ENCODE measurements around the gene BFSP2.
"Not testable (repeated sequence)": the region's sequence is repeated elsewhere in the genome, so short reads cannot be mapped to it uniquely, and the experiment has no call there.

BFSP2 gene

DNA sequence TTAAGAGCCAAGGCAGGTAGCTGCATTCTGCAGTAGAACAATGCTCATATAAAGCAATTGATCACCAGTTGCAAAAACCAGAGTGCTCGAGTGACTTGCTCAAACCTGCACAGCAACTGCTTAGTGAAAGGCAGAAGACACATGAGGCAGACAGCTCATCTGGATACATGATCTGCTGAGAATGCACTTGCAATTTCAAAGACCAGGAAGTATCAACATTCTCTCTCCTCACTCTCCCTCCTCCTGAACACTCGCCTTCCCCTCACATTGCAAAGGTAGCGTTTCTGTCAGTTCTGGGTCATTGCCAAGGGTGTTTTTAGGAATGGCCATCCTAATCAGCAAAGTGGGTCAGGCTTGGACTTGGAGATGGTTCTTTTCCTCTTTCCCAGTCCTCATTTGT lies 61.0 kb downstream of the BFSP2 start:
- no peak for DNase-seq

DNA sequence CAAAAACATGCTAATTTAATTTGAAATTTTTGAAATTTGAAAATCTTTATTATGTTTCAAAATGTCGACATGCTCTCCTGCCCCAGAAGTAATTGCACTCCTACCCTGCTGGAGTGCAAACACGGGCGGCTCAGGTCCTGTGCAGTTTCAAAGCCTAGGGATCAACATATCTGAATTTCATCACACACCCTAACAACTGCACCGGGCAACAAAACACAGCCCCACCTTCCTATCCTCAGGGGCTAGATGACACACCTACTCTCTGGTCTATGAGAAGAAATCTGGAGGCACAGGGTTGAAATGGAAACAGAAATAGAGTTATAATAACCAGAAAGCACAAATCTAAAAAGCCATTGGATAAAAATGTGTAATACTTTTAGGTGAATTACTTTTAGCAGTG lies 61.4 kb downstream of the BFSP2 start:
- no peak for DNase-seq

DNA sequence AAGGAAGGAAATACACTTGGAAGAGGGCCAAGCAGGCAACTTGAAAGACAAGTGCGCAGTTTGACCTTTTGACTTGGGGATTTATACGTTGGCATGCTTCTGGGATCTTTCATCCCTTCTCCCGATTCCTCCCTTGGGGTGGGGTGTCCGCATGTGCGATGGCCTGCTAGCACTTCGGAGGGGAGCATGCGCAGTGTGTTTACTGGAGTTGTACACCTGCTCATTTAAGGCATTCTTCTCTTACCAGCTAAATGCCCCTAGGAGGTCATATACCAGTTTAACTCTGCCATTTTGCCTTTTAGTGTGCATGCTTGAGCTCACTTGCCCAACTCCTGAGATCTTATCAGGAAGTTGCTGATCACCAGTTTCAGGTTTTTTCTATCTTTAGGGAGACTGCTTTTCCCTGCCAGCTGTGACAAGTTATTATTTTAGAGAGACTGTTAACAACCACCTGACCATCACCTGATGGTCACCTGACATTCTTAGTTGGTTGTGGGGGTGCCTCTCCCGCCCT lies 63.5 kb downstream of the BFSP2 start:
- no peak for DNase-seq

DNA sequence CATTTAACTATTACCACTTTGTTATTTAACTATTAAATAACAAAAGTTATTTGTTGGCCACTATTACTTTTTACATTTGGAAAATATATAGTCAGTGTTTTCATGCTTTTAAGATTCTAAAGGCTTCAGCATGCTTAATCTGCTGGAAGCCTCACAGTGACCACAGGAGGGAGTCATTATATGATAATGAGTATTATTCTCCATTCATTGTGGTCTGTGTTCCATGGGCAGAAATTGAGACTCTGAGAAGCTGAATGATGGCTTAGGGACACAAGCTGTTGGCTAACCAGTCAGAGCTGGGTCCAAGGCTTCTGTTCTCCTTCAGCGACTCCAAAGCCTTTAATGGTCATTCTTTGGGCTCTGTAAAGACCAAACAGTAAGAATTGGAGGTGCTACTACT lies 64.7 kb downstream of the BFSP2 start:
- DNase-seq, result no peak

DNA sequence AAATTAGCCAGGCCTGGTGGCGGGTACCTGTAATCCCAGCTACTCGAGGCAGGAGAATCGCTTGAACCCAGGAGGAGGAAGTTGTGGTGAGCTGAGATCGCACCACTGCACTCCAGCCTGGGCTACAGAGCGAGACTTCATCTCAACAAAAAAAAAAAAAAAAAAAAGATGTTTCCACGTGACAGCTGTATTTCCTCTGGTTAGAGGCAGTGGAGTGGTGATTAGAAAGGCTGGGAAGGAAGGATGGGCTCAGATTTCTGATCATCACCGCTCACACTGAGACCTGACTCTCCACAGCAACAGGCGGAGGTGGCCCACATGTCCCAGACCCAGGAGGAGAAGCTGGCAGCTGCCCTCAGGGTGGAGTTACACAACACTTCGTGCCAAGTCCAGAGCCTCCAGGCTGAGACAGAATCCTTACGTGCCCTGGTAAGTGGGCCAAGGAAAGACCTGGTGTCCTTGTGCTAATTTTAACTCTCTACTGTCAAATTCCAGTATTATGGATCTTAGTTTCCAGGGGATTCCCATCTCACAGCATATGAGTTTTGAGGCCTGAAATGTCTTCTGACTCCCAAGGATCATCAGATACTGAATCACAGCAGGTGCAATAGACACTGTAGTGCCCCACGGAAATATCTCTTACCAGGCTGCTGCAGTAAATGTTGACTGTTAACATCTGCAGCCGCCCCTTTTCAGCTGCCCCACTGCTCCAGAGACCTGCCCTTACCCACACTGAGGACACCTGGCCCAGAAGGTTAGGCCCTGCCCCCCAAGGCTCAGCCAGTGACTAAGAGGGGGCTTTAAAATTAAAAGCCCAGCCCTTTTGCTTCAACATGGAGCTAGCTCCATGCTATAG lies 66.9 kb downstream of the BFSP2 start:
- no peak for DNase-seq

DNA sequence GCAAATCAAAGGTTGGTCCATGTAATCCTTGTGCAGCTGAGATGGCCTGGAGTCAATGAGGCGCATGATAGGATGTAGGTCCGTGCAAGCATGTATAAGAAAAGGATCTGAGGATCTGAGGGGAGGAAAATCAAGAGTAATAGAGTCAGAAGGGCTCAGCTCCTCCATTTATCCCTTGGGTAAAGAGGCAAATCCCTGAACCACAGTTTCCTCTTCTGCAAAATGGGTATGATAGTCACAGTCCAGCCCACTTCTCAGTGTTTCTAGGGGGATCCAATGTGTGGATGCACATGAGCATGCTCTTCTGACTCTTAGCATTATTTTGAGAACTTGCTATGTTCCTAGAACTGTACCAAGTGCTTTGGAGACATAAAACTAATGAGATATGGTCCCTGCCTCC lies 67.9 kb downstream of the BFSP2 start:
- no peak for DNase-seq

DNA sequence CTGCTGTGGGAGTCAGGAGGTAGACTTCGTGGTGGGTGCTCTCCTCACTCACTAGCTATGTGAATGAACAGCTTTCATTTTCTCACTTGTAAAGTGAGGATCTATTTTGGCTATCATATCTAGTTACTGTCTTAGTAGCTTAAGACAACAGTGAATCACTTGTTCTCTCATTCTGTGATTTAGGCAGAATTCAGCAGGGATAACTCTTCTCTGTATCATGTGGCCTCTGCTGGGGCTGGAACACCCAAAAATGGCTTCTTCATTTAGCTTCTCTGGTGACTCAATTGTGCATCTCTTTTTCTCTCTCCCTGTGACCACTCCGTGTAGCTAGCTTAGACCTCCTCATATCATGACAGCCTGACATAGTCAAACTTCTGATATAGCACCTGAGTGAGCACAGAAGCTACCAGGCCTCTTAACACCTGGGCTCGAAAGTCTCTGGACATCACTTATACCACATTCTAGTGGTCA lies 68.4 kb downstream of the BFSP2 start:
- DNase-seq, result no peak

DNA sequence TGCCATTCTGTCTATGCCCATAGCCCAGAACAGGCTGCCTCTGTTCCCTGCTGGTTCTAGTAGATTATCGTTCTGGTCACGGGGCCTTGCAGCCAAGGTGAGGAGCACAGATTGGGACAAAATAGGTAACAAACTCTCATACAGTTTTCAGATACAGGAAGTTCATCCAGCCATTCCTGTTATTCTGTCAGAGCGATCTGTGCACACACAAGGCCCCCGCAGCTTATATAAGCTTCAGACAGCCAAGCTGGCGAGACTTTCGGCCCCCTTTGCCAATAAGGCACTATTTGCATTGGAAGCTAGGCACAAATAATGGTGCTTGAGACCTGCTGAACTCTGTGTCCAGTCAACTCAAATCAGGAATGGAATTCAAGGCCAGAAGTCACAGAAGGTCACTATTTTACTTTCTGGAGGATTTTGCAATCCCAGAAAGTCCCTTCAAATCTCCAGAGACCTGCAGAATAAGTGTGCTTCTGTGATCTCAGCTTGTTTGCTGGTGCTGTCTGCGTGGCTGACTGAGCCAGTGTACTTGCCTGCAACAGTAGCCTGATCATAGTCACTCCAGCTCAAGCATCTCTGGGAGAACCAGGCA lies 69.4 kb downstream of the BFSP2 start:
- no peak for DNase-seq

DNA sequence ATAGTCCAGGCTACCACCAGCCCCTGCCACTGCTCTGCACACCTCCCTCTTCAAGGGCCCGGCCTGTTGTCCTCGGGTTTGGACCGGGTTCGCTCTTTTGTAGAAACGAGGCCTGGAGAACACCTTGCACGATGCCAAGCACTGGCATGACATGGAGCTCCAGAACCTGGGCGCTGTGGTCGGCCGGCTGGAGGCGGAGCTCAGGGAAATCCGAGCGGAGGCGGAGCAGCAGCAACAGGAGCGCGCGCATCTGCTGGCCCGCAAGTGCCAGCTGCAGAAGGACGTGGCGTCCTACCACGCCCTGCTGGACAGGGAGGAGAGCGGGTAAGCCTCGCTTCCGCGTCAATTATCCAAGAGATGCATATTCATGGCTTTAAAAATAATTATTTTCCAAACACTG lies 72.4 kb downstream of the BFSP2 start:
- DNase-seq, result peak; percentile 41

DNA sequence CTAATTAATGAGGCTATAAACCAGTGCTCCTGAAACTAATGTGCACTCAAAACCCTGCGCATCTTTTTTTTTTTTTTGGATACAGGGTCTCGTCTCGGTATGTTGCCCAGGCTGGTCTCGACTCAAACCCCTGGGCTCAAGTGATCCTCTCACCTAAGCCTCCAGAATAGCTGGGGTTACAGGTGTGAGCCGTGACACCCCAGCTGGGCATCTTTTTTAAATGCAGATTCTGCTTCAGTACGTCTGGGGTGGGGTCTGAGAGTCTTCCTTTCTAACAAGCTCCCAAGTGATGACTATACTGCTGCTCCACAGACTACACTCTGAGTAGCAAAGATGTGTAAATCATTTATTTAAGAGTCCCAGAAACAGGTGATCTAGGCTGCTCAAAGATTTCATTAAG lies 73.0 kb downstream of the BFSP2 start:
- peak; percentile 31 for DNase-seq

DNA sequence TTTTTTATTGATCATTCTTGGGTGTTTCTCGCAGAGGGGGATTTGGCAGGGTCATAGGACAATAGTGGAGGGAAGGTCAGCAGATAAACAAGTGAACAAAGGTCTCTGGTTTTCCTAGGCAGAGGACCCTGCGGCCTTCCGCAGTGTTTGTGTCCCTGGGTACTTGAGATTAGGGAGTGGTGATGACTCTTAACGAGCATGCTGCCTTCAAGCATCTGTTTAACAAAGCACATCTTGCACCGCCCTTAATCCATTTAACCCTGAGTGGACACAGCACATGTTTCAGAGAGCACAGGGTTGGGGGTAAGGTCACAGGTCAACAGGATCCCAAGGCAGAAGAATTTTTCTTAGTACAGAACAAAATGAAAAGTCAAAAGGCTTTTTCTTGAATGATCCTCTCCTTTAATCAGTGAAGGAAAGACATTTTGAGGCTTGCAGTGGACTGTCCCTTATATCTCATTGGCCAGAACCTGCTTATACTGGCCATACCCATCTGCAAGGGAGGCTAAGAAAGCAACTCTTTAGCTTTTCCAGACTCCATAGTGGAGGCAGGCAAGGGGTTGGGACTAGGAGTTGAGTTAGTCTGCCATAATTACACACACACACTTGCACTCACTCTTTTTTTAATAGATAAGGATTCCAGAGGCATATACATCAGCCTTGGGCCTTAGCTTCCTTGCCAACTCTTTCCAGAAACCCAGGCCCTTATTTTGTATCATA lies 73.8 kb downstream of the BFSP2 start:
- not testable (repeated sequence) for DNase-seq

DNA sequence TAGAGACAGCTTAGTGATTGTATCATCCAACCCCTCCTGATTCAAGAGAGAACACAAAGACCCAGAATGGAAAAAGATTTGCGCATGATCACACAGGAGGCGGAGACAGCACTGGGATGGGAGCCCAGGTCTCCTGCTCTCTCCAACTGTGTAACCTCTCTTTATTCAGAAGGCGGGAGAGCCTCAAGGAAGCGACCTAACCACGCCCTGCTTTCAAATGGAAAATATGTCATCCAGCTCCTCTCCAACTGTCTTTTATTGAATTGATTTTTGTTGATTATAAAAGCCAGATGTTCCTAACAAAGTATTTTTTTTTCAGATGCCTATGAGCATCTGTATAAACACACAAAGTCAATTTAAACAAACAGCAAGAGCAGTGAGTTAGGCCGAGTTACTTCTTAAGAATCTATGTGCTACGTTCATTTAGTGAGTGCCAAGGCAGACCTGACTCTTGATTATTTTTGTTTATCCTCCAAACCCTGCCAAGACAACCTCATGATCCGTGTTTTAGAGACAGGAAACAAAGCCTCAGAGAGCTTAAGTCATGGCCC lies 74.5 kb downstream of the BFSP2 start:
- DNase-seq, result peak; percentile 33

DNA sequence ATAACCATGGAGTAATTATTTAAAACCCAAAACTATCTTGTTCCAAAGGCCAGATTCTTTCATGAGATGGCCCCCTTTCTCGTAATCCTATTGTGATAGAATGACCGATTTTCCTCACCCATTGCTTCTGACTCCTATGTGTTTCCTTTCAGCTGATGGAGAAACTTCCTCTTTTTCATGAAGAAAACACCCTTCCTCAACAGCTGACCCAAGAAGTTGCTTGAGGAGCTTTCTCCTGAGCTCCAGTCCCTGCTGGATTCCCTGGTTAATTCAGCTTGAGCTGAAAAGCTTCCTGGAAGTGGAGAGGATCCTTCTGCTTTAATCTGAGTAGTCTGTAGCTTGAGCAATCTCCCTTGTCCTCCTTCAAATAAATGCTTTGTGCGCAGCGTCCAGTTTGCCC lies 75.0 kb downstream of the BFSP2 start:
- DNase-seq, result no peak

DNA sequence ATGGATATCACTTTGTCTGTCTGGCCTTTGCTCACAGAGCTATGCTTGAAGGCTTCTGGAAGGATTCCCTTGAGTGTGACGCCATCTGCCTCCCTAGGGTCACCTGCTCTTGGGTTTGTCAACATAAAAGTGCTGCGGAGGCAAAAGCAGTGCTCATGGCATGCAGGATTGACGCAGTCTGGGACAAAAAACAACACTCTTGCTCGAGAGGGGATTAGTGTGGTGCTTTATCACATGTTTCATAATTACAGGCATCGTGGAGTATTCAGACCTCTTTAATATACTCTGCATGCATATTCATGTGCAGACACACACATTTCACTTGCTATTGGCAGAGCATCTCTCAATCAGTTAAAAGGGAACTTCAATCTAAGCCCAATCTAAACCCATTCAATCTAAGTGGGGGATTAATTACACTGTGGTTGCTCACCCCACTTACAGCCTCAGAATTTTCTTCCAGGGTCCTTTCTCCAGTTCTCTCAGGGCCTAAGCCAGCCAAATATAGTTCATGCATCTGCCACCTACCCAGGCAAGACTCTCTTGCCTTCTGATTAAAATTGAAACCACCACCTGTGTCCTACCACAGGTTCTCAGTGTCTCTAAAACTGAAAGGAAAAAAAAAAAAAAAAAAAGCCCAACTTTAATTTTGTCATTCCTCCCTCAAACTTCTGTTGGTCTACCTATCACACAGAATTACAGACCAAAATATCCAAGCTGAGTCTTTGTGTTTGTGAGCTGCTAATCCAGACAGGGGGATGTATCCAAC lies 75.6 kb downstream of the BFSP2 start:
- no peak for DNase-seq

DNA sequence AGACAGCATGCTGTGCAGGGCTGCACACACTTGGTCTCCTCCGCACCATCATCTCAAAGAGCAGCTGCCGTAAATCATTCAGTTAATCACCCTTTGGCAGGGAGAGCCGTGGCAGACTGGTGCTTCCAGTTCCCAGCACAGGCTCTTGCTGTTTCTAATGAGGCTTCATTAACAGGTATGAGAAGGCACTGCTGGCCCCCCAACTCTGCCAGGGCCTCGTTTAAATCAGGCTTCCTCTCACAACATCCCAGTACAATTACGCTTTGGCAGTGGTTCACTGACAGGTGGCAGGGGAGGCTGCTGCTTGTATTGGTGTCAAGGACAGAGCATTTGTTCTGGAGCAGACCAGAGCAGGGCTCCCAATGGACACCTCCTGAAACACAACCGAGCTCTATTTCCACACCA lies 77.1 kb downstream of the BFSP2 start:
- DNase-seq, result peak; percentile 71

DNA sequence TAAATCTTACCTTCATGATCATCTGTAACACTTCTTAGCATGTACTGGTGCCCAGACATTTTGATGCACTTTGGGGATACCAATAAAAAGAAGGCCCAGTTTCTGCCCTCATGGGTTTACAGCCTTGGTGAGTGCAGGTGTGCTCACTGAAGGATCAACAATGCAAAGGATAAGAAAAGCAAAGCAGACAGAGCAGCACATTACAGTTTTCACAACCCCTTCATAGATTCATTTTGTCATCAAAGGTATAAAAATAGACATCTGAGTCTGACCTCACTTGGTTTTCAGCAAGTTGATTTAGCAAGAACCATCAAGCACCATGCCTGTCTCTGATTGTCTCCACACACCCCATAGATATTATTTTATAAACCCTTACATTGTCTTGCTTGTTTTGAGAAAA lies 77.6 kb downstream of the BFSP2 start:
- no peak for DNase-seq

DNA sequence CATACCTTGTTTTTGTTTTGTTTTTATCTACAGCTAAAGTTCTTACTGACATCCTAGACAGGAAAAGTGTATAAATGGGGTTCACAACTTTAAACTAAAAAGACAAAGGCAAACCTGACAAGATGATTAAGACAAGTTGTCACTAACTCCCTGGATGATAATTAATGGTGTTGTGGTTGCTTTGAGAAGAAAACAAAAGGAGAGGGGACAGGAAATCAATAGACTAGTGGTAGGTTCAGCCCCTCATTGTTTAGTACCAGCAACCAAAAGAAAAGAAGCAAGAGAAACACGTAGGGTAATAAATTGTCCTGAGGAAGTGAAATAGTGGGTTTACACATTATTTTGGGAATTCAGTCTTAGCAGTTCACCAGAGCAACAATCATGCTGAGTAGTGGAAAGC lies 78.8 kb downstream of the BFSP2 start:
- DNase-seq, result no peak

DNA sequence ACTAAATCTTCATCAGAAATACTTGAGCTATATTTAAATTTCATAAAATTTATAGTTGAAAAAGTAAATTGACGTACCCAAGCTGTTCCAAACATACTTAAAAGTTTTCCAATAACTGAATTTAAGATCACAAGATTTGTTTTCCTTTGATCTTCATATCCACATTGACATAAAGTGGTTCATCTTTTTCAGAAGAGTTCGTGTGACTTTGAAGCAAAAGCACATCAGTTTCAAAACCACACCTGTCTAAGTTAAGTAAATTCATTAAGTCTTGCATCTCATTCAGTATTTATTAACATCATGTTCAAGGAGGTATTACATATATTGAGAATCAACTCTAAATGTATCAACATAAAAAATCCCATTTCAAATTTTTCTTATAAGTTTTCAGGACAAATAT lies 79.5 kb downstream of the BFSP2 start:
- no peak for DNase-seq

DNA sequence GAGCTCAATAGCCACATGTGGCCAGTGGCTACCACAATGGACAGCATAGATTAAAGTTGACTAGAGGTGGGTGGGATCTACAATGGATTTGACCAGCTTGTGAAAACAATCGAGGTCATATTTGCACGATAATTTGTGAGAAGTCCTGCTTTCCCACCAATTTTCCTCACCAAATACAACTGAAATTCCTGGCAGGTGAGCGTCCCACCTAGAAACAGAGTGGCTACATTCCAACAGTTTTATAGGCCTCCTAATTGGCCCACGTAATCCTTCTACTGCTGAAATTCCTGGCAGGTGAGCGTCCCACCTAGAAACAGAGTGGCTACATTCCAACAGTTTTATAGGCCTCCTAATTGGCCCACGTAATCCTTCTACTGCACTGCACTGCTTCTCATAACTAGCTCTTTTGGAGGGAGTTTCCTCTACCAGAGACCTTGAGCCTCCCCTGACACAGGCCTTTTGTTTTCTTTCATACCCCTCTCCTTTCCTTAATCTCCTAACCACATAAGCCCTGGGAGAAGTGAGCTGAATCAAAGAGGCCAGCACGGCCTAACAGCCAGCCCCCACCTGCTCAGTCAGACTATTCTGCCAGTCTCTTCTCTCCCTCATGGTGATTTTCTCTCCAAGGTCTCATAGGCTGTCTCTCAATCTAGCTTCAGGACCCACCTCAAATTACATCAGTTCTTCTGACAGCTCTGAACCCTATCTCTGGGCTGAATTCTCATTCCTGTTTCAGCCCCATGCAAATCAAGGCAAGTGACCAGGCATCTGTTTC lies 80.2 kb downstream of the BFSP2 start:
- no peak for DNase-seq

DNA sequence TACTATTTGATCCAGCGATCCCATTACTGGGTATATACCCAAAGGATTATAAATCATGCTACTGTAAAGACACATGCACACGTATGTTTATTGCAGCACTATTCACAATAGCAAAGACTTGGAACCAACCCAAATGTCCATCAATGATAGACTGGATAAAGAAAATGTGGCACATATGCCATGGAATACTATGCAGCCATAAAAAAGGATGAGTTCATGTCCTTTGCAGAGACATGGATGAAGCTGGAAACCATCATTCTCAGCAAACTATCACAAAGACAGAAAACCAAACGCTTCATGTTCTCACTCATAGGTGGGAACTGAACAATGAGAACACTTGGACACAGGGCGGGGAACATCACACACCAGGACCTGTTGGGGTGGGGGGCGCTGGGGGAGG lies 82.6 kb downstream of the BFSP2 start:
- not testable (repeated sequence) for DNase-seq

DNA sequence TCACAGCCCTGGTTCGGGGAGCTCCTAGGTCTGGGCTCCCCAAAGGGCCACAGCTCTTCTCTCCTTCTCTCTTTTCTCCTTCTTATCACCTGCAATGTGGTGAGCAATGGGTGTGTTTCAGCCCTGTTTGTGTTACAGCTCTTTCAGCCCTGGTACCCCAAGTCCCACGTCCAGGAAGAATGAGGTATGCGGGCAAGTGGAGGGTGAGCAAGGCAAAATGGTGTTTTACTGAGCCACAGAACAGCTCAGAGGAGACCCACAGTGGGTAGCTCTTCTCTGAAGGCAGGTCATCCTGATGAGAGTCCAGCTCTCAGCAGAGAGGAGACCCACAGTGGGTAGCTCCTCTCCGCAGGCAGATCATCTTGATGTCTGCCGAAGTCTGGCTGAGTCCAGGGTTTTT lies 86.8 kb downstream of the BFSP2 start:
- DNase-seq, result no peak

DNA sequence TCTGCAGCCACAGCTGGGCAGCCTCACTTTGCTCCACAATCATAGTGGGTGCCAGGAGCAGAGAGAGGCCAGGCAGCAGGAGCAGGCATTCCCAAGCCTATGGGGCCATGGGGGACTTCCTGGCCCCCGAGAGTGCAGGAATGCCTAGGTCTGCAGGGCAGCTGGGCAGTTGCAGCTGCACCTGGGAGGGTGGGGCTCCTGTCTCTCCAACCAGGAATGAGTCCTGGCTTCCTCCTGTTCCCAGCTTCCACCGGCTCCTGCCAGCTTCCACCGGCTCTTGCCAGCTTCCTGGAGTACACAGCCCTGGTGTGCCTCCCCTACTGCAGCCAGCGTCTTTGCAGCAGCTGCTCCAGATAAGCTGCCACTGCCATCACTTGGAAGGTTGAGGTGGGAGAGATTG lies 87.3 kb downstream of the BFSP2 start:
- no peak for DNase-seq

All from NCI-H748 treated with DMSO at 0.1 percent for 48 hours (cell line).